Panc1 (cell line): ENCODE measurements around the gene BAHCC1.

Experiments used
- CTCF ChIP-seq: fragments of 450-650 bp; IDR thresholded peaks from 2 replicates; pipeline ENCODE4 v1.5.1; 2017; ENCODE audit warnings: mild to moderate bottlenecking
- POLR2AphosphoS5 ChIP-seq: IDR thresholded peaks from 2 replicates; pipeline ENCODE4 v1.6.1; 2012; ENCODE audit warnings: mild to moderate bottlenecking, low read depth, low read length, moderate library complexity
- REST ChIP-seq, 2 experiments: IDR thresholded peaks; 2 replicates each; pipeline ENCODE4 v1.6.1; 2011 to 2012; ENCODE audit warnings: low read depth in 2 of 2, control low read depth in 1 of 2, low read length in 1 of 2, mild to moderate bottlenecking in 1 of 2, moderate library complexity in 1 of 2; ENCODE audit not compliant: insufficient read depth in 1 of 2
- SIN3A ChIP-seq: IDR thresholded peaks from 2 replicates; pipeline ENCODE4 v1.6.1; 2012; ENCODE audit warnings: low read depth, mild to moderate bottlenecking, low read length, moderate library complexity, borderline replicate concordance; ENCODE audit not compliant: insufficient read depth
- TCF7L2 ChIP-seq: IDR thresholded peaks from 2 replicates; pipeline ENCODE4 v1.6.1; 2011; ENCODE audit warnings: mild to moderate bottlenecking, low read depth, low read length, inconsistent platforms

- TF ChIP-seq POLR2AphosphoS5, result no peak
- TF ChIP-seq REST (IDR thresholded peaks at IDR 0.05; ENCODE audit: insufficient read depth in 1 of 2, low read depth in 2 of 2, low read length in 1 of 2), result no peak
- TF ChIP-seq CTCF, result no peak
- TF ChIP-seq TCF7L2, result no peak
- TF ChIP-seq SIN3A, result no peak
Measured at GRCh38 chr17:81394377-81394920, 808 bp upstream of the BAHCC1 start.
